ENCODE data around the gene IFNL4.
A peak's percentile ranks its signal among the peaks of the same experiment; 100 is the strongest.
"Not testable (repeated sequence)": the region's sequence is repeated elsewhere in the genome, so short reads cannot be mapped to it uniquely, and the experiment has no call there.

IFNL4 gene

GRCh38 chr19:39238209-39238608, 10.4 kb downstream of the IFNL4 start:
- Histone ChIP-seq H4K20me1 (no peaks in the 10 kb centered on the region), H3K36me3 (no peaks in the 10 kb centered on the region), H3K9ac (0 out of 22 replicates have a peak overlapping the region, but pooled peaks of 1 of the 11 experiments have one; percentile 41), H3K4me1 (peaks cover 6 to 42% (median 24%) of the 10 kb centered on the region in 10 experiments), H3K9me3 (replicated peaks in 1 of 11) (no peaks in the 10 kb centered on the region), H3K27ac (no peak overlapping the region), H3K27me3 (no peaks in the 10 kb centered on the region), H3K4me3 (no peak overlapping the region), H3K4me2 (peak overlapping the region; percentile 35 to 79 (median 66); a peak in 20 of 22 replicates)
- TF ChIP-seq Cebpa-rat (IDR thresholded peaks at IDR 0.05): no peak

- H3K27ac ChIP-seq: peak overlapping the region in 2 of 11 experiments; percentile 10 to 33; a peak in 1 of 22 replicates
- H3K4me2 ChIP-seq: peak overlapping the region; percentile 35 to 79 (median 66)
- no peak for TF ChIP-seq Cebpa-rat (IDR thresholded peaks at IDR 0.05)
- no peaks in the 10 kb centered on the region for H4K20me1 ChIP-seq
- 0 out of 20 replicates have a peak overlapping the region, but pooled peaks of 1 of the 10 experiments have one; percentile 4 for H3K4me3 ChIP-seq
- H3K4me1 ChIP-seq: peaks cover 6 to 40% (median 24%) of the 10 kb centered on the region in 10 experiments
- H3K36me3 ChIP-seq: no peaks in the 10 kb centered on the region
- H3K9me3 ChIP-seq (replicated peaks in 1 of 11): no peaks in the 10 kb centered on the region
- H3K27me3 ChIP-seq: no peaks in the 10 kb centered on the region
- H3K9ac ChIP-seq: peak overlapping the region in 2 of 11 experiments; percentile 34 to 41; a peak in 4 of 22 replicates
Observed at GRCh38 chr19:39237200-39238184, 11.2 kb downstream of the IFNL4 start.

GRCh38 chr19:39236527-39236926, 12.1 kb downstream of the IFNL4 start:
- no peak overlapping the region; a peak in 1 of 22 replicates for H3K9ac ChIP-seq
- no peak overlapping the region for H3K4me3 ChIP-seq
- no peak overlapping the region for H3K27ac ChIP-seq

GRCh38 chr19:39232708-39233107, 15.9 kb downstream of the IFNL4 start:
- TF ChIP-seq Cebpa-rat (IDR thresholded peaks at IDR 0.05): no peak
- H3K9ac ChIP-seq: no peak overlapping the region
- H3K27me3 ChIP-seq: no peaks in the 10 kb centered on the region
- no peak overlapping the region for H3K4me2 ChIP-seq
- no peaks in the 10 kb centered on the region for H4K20me1 ChIP-seq
- peaks cover 0 to 4% (median 0%) of the 10 kb centered on the region in 11 experiments; a peak in 1 of 22 replicates for H3K9me3 ChIP-seq (replicated peaks in 1 of 11)
- peaks cover 5 to 18% (median 12%) of the 10 kb centered on the region in 10 experiments for H3K4me1 ChIP-seq
- H3K36me3 ChIP-seq: no peaks in the 10 kb centered on the region
- no peak overlapping the region for H3K27ac ChIP-seq
- no peak overlapping the region for H3K4me3 ChIP-seq

More at GRCh38 chr19:39236527-39236926, 12.1 kb downstream of the IFNL4 start:
- H3K36me3 ChIP-seq: no peaks in the 10 kb centered on the region
- no peaks in the 10 kb centered on the region for H3K9me3 ChIP-seq (replicated peaks in 1 of 11)
- H3K4me1 ChIP-seq: peaks cover 6 to 40% (median 24%) of the 10 kb centered on the region in 10 experiments
- TF ChIP-seq Cebpa-rat (IDR thresholded peaks at IDR 0.05): no peak
- no peaks in the 10 kb centered on the region for H4K20me1 ChIP-seq
- H3K4me2 ChIP-seq: peak overlapping the region in 4 of 11 experiments; percentile 12 to 77 (median 28); a peak in 6 of 22 replicates
- H3K27me3 ChIP-seq: no peaks in the 10 kb centered on the region

GRCh38 chr19:39230096-39230764, 18.4 kb downstream of the IFNL4 start:
- no peak overlapping the region for H3K9ac ChIP-seq
- H3K9me3 ChIP-seq (replicated peaks in 1 of 11): peaks cover 0 to 4% (median 0%) of the 10 kb centered on the region in 11 experiments; a peak in 1 of 22 replicates
- H3K4me1 ChIP-seq: peaks cover 0 to 3% (median 0%) of the 10 kb centered on the region in 10 experiments; a peak in 1 of 20 replicates
- TF ChIP-seq Cebpa-rat (IDR thresholded peaks at IDR 0.05): no peak
- no peaks in the 10 kb centered on the region for H4K20me1 ChIP-seq
- H3K27ac ChIP-seq: no peak overlapping the region
- H3K27me3 ChIP-seq: no peaks in the 10 kb centered on the region
- H3K36me3 ChIP-seq: no peaks in the 10 kb centered on the region
- no peak overlapping the region for H3K4me2 ChIP-seq
- H3K4me3 ChIP-seq: no peak overlapping the region

- Histone ChIP-seq H4K20me1 (no peaks in the 10 kb centered on the region; a peak in 1 of 22 replicates), H3K27me3 (no peaks in the 10 kb centered on the region), H3K4me1 (peaks cover 0 to 11% (median 6%) of the 10 kb centered on the region in 10 experiments; a peak in 8 of 20 replicates), H3K4me2 (peak overlapping the region in 1 of 11 experiments; percentile 45; a peak in 2 of 22 replicates), H3K4me3 (no peak overlapping the region), H3K27ac (no peak overlapping the region), H3K9me3 (replicated peaks in 1 of 11) (no peaks in the 10 kb centered on the region), H3K36me3 (no peaks in the 10 kb centered on the region), H3K9ac (no peak overlapping the region)
- TF ChIP-seq Cebpa-rat (IDR thresholded peaks at IDR 0.05): no peak
Observed at GRCh38 chr19:39224910-39225309, 23.7 kb downstream of the IFNL4 start.

- Histone ChIP-seq H3K27me3 (no peaks in the 10 kb centered on the region), H3K4me1 (peaks cover 0 to 11% (median 6%) of the 10 kb centered on the region in 10 experiments; a peak in 8 of 20 replicates), H3K4me2 (no peak overlapping the region), H3K9ac (no peak overlapping the region), H3K9me3 (replicated peaks in 1 of 11) (no peaks in the 10 kb centered on the region), H3K27ac (no peak overlapping the region), H3K4me3 (no peak overlapping the region), H4K20me1 (no peaks in the 10 kb centered on the region; a peak in 1 of 22 replicates), H3K36me3 (no peaks in the 10 kb centered on the region)
- TF ChIP-seq Cebpa-rat (IDR thresholded peaks at IDR 0.05): no peak
Observed at GRCh38 chr19:39223703-39224279, 24.9 kb downstream of the IFNL4 start.

GRCh38 chr19:39219108-39219507, 29.5 kb downstream of the IFNL4 start:
- H3K9me3 ChIP-seq (replicated peaks in 1 of 11); H3K27ac ChIP-seq; H3K4me2 ChIP-seq; H3K27me3 ChIP-seq; H3K9ac ChIP-seq; H3K4me1 ChIP-seq; H3K4me3 ChIP-seq; H4K20me1 ChIP-seq; H3K36me3 ChIP-seq: not testable (repeated sequence)
